GM18526 (cell line): Measurements from ENCODE around the gene PARN.
A peak's percentile ranks its signal among the peaks of the same experiment; 100 is the strongest.

Experiments
- POLR2A ChIP-seq: IDR thresholded peaks from 3 replicates; pipeline ENCODE4 v1.6.1; 2011; ENCODE audit not compliant: insufficient read length; ENCODE audit errors: extremely low read depth

Gene PARN

GRCh38 chr16:14629919-14630619 is at the start of gene PARN:
Gene PARN, minus strand, starts transcription at chr16:14630260. Its CDS starts 135 bp downstream, at chr16:14630125.
- peak; percentile 95 for TF ChIP-seq POLR2A

GRCh38 chr16:14678748-14679497 is 48.9 kb upstream of the PARN start:
- no peak for TF ChIP-seq POLR2A

GRCh38 chr16:14677627-14678026 is 47.6 kb upstream of the PARN start:
- TF ChIP-seq POLR2A, result no peak

GRCh38 chr16:14676633-14677032 is 46.6 kb upstream of the PARN start:
- no peak for TF ChIP-seq POLR2A

GRCh38 chr16:14672403-14672971 is 42.4 kb upstream of the PARN start:
- TF ChIP-seq POLR2A, result no peak

- TF ChIP-seq POLR2A, result no peak
Measured at GRCh38 chr16:14669776-14670175, 39.7 kb upstream of the PARN start.

- no peak for TF ChIP-seq POLR2A
Measured at GRCh38 chr16:14668556-14669223, 38.6 kb upstream of the PARN start.

- TF ChIP-seq POLR2A, result no peak
Measured at GRCh38 chr16:14667347-14668266, 37.5 kb upstream of the PARN start.

- TF ChIP-seq POLR2A, result no peak
Measured at GRCh38 chr16:14658063-14658462, 28.0 kb upstream of the PARN start.

- TF ChIP-seq POLR2A, result no peak
Measured at GRCh38 chr16:14652726-14653125, 22.7 kb upstream of the PARN start.

- no peak for TF ChIP-seq POLR2A
Measured at GRCh38 chr16:14650629-14651028, 20.6 kb upstream of the PARN start.

GRCh38 chr16:14649816-14650215 is 19.8 kb upstream of the PARN start:
- no peak for TF ChIP-seq POLR2A

- no peak for TF ChIP-seq POLR2A
Measured at GRCh38 chr16:14641926-14642325, 11.9 kb upstream of the PARN start.

GRCh38 chr16:14641206-14641605 is 11.1 kb upstream of the PARN start:
- no peak for TF ChIP-seq POLR2A

- TF ChIP-seq POLR2A, result no peak
Measured at GRCh38 chr16:14640538-14640937, 10.5 kb upstream of the PARN start.
